HG03442 (cell line): ENCODE results near the gene S100B.

ENCODE experiments used
- ATAC-seq: cut with Tn5 transposase; IDR thresholded peaks from one replicate; pipeline ENCODE4 v1.9.1; 2021; ENCODE audit warnings: mild to moderate bottlenecking, moderate library complexity; ENCODE audit not compliant: unreplicated experiment

Gene S100B

GRCh38 chr21:46628868-46629267 lies 24.0 kb upstream of the S100B start:
- no peak for ATAC-seq

GRCh38 chr21:46627726-46628125 lies 22.8 kb upstream of the S100B start:
- ATAC-seq, result no peak

- ATAC-seq, result no peak
Observed at GRCh38 chr21:46626975-46627501, 22.2 kb upstream of the S100B start.

- ATAC-seq, result no peak
Observed at GRCh38 chr21:46626536-46626935, 21.7 kb upstream of the S100B start.

GRCh38 chr21:46625759-46626158 lies 20.9 kb upstream of the S100B start:
- ATAC-seq, result no peak

- ATAC-seq, result no peak
Observed at GRCh38 chr21:46624050-46624449, 19.2 kb upstream of the S100B start.

GRCh38 chr21:46622226-46622625 lies 17.3 kb upstream of the S100B start:
- ATAC-seq, result no peak

- ATAC-seq, result no peak
Observed at GRCh38 chr21:46621457-46622182, 16.7 kb upstream of the S100B start.

- no peak for ATAC-seq
Observed at GRCh38 chr21:46620846-46621245, 16.0 kb upstream of the S100B start.

GRCh38 chr21:46619846-46620245 lies 15.0 kb upstream of the S100B start:
- ATAC-seq, result no peak

GRCh38 chr21:46618738-46619379 lies 14.0 kb upstream of the S100B start:
- ATAC-seq, result no peak

- no peak for ATAC-seq
Observed at GRCh38 chr21:46617267-46618051, 12.6 kb upstream of the S100B start.

- no peak for ATAC-seq
Observed at GRCh38 chr21:46616656-46617055, 11.8 kb upstream of the S100B start.

GRCh38 chr21:46616050-46616449 lies 11.2 kb upstream of the S100B start:
- ATAC-seq, result no peak

GRCh38 chr21:46613391-46613790 lies 8.5 kb upstream of the S100B start:
- ATAC-seq, result no peak

- ATAC-seq, result no peak
Observed at GRCh38 chr21:46610018-46610701, 5.3 kb upstream of the S100B start.

GRCh38 chr21:46608672-46609111 lies 3.8 kb upstream of the S100B start:
- no peak for ATAC-seq

- no peak for ATAC-seq
Observed at GRCh38 chr21:46607636-46608035, 2.8 kb upstream of the S100B start.

GRCh38 chr21:46606427-46606813 lies 1.5 kb upstream of the S100B start:
- no peak for ATAC-seq

- ATAC-seq, result peak; percentile 48
Observed at GRCh38 chr21:46605767-46606426, 1.0 kb upstream of the S100B start.
